PC-9 (cell line): ENCODE data around the gene IL17REL. TPM values are rescaled to one million over a fixed set of nuclear protein-coding genes. Genes with fewer than 3 reads are reported as not detected.

Experiments used
- BruUV-seq: library from RNA; stranded (reverse); fragments of 400-500 nt; replicated peaks from 2 replicates; lab custom pipeline; 2021; lab: Mats Ljungman, UMichigan
- CTCF ChIA-PET: fragments of 300-600 bp; sonication (Branson Sonifier 250); formaldehyde crosslinking; loops from one replicate; lab custom pipeline; 2022; ENCODE audit warnings: antibody characterized with exemption; lab: Charles Lee
- POLR2A ChIA-PET: fragments of 300-600 bp; sonication (Branson Sonifier 250); formaldehyde crosslinking; loops from one replicate; lab custom pipeline; 2022; ENCODE audit warnings: antibody characterized with exemption; ENCODE audit not compliant: unreplicated experiment; lab: Charles Lee
- DNase-seq, 2 experiments: peaks; one replicate each; pipeline versions ENCODE4 v3.0.0 to v3.0.0-alpha.2; 2015 to 2022; ENCODE audit warnings: mixed read lengths in 1 of 2
- H2AFZ ChIP-seq: fragments of 200-600 bp; sonication (generic); 2 replicates; pipeline ENCODE4 v1.8.1; 2017; ENCODE audit warnings: antibody characterized with exemption
- H3F3A ChIP-seq: fragments of 200-600 bp; sonication (generic); 2 replicates; pipeline ENCODE4 v1.8.1; 2017; ENCODE audit warnings: antibody characterized with exemption, mild to moderate bottlenecking, low read depth; ENCODE audit not compliant: insufficient read depth
- H3K27ac ChIP-seq: fragments of 200-600 bp; sonication (generic); 2 replicates; pipeline ENCODE4 v1.6.1; 2016; ENCODE audit warnings: mixed run types
- H3K27me3 ChIP-seq: fragments of 200-600 bp; sonication (generic); 2 replicates; pipeline ENCODE4 v1.6.1; 2016; ENCODE audit warnings: low read depth, mixed run types; ENCODE audit not compliant: insufficient read depth
- H3K36me3 ChIP-seq: fragments of 200-600 bp; sonication (generic); 2 replicates; pipeline ENCODE4 v1.6.1; 2016; ENCODE audit warnings: low read depth, mixed run types
- H3K4me1 ChIP-seq: fragments of 200-600 bp; sonication (generic); replicated peaks from 2 replicates; pipeline ENCODE4 v1.6.1; 2016; ENCODE audit warnings: mixed run types; ENCODE audit not compliant: insufficient read depth
- H3K4me2 ChIP-seq: fragments of 200-600 bp; sonication (generic); 2 replicates; pipeline ENCODE4 v1.6.1; 2017; ENCODE audit warnings: mixed run types
- H3K4me3 ChIP-seq: fragments of 200-600 bp; sonication (generic); 2 replicates; pipeline ENCODE4 v1.6.1; 2016; ENCODE audit warnings: mixed run types
- H3K79me2 ChIP-seq: fragments of 200-600 bp; sonication (generic); 2 replicates; pipeline ENCODE4 v1.6.1; 2017; ENCODE audit warnings: low read depth, mixed run types
- H3K9me2 ChIP-seq: fragments of 200-600 bp; sonication (generic); 2 replicates; pipeline ENCODE4 v1.8.1; 2017; ENCODE audit warnings: mild to moderate bottlenecking; ENCODE audit not compliant: insufficient read depth
- H3K9me3 ChIP-seq: fragments of 200-600 bp; sonication (generic); 2 replicates; pipeline ENCODE4 v1.8.1; 2016; ENCODE audit warnings: low read depth; ENCODE audit not compliant: insufficient read depth
- H4K20me1 ChIP-seq: fragments of 200-600 bp; sonication (generic); 2 replicates; pipeline ENCODE4 v1.8.1; 2017; ENCODE audit not compliant: insufficient read depth
- CTCF ChIP-seq: fragments of 200-600 bp; sonication (generic); conservative IDR thresholded peaks from 2 replicates; pipeline ENCODE4 v1.6.1; 2017; ENCODE audit warnings: mixed run types, antibody characterized with exemption, mild to moderate bottlenecking, moderate library complexity
- EZH2 ChIP-seq: fragments of 200-600 bp; sonication (generic); IDR thresholded peaks from 2 replicates; pipeline ENCODE4 v1.8.0; 2017; ENCODE audit warnings: antibody characterized with exemption, low read depth
- intact Hi-C: fragments of 100-400 bp; cut with micrococcal nuclease; formaldehyde crosslinking; loops from one replicate; pipeline ENCODE4 v1.10.0; 2022; ENCODE audit not compliant: unreplicated experiment
- total RNA-seq: library from RNA; stranded (reverse); gene quantifications from 2 replicates; pipeline ENCODE4 v1.2.3, GENCODE V29; 2021

Gene IL17REL
- total RNA-seq, 1 experiment from 2014 or later = not detected

DNA sequence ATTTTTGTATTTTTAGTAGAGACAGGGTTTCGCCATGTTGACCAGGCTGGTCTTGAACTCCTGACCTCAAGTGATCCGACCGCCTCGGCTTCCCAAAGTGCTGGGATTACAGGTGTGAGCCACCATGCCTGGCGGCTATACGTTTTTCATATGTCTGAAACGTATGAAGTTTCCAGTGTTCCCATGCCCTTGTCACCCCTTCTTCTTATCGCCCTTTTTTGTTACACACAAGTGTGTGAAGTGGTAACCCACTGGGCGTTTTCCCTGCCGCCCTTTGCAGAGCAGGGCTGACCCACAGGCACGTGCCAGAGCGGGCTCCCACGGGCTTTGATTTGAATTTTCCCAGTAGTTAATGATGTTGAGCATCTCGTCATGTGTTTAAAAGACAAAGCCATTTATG, 35.0 kb downstream of the IL17REL start:
- Histone ChIP-seq H3K4me1 (no peaks in the 10 kb centered on the region), H3K79me2 (no peaks in the 10 kb centered on the region), H3K4me2 (no peak overlapping the region), H3F3A (peaks cover 28% of the 10 kb centered on the region), H4K20me1 (no peaks in the 10 kb centered on the region), H3K9me3 (peaks cover 7% of the 10 kb centered on the region; the same call in 1 of the 2 replicates), H3K27ac (no peak overlapping the region), H3K9me2 (no peaks in the 10 kb centered on the region), H3K4me3 (no peak overlapping the region), H2AFZ (no peak overlapping the region), H3K36me3 (no peaks in the 10 kb centered on the region), H3K27me3 (no peaks in the 10 kb centered on the region)
- BruUV-seq = no TSS peak
- ChIA-PET POLR2A (no interaction called here), CTCF (no interaction called here)
- TF ChIP-seq EZH2 (no peak), CTCF (no peak)
- no peak for DNase-seq
- intact Hi-C loops = no loop called here

GRCh38 chr22:49976439-49977175, 36.0 kb downstream of the IL17REL start:
- peaks cover 29% of the 10 kb centered on the region for H3F3A ChIP-seq
- no peak overlapping the region for H3K4me3 ChIP-seq
- no peak for DNase-seq
- CTCF ChIA-PET = interaction anchor here (0.7 kb wide), 2 partner anchors 54 to 670 kb away, joined by 3 to 9 read pairs; no protein-coding TSS in a partner anchor
- no peak overlapping the region for H2AFZ ChIP-seq
- no peaks in the 10 kb centered on the region for H3K79me2 ChIP-seq
- POLR2A ChIA-PET = no interaction called here
- H3K27me3 ChIP-seq = no peaks in the 10 kb centered on the region
- peaks cover 5% of the 10 kb centered on the region; the same call in 1 of the 2 replicates for H3K4me1 ChIP-seq
- H3K36me3 ChIP-seq = no peaks in the 10 kb centered on the region
- no peak overlapping the region for H3K27ac ChIP-seq
- H3K9me2 ChIP-seq = no peaks in the 10 kb centered on the region
- BruUV-seq = TSS peak; percentile 6
- TF ChIP-seq EZH2 (no peak), CTCF (no peak)
- H4K20me1 ChIP-seq = no peaks in the 10 kb centered on the region
- no peak overlapping the region for H3K4me2 ChIP-seq
- intact Hi-C loops = no loop called here
- peaks cover 7% of the 10 kb centered on the region; the same call in 1 of the 2 replicates for H3K9me3 ChIP-seq

DNA sequence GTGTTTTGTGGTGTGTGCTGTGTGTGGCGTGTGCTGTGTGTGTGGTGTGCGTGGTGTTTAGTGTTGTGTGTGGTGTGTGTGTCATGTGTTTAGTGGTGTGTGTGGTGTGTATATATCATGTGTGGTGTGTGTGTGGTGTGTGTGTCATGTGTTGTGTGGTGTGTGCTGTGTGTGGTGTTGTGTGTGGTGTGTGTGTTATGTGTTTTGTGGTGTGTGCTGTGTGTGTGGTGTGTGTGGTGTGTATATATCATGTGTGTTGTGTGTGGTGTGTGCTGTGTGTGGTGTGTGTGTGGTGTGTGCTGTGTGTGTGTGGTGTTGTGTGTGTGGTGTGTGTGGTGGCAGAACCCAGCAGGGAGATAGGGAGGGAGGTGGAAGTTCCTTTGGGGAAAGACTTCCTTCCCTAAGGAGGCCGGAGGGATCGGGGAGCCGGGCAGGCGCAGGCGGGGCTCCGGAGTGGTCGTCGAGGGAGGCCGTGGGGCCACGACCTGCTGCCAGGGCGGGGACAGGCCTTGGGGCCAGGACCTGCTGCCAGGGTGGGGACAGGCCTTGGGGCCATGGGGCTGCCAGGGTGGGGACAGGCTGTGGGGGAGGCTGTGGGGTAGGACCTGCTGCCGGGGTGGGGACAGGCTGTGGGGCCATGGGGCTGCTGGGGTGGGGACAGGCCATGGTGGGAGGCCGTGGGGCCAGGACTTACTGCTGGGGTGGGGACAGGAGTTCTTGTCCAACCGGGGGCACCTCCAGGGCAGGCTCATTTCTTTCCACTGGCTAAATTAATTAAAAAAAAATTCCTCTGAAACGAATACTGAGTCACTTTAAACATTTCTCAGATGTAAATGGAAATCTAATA, 36.8 kb downstream of the IL17REL start:
- no TSS peak for BruUV-seq
- H3K9me2 ChIP-seq = no peaks in the 10 kb centered on the region
- no peak for TF ChIP-seq EZH2
- TF ChIP-seq CTCF = no peak
- peaks cover 6% of the 10 kb centered on the region; the same call in 1 of the 2 replicates for H3K4me1 ChIP-seq
- H3K9me3 ChIP-seq = peaks cover 7% of the 10 kb centered on the region; the same call in 1 of the 2 replicates
- H4K20me1 ChIP-seq = no peaks in the 10 kb centered on the region
- CTCF ChIA-PET = no interaction called here
- no peaks in the 10 kb centered on the region for H3K79me2 ChIP-seq
- H3K36me3 ChIP-seq = no peaks in the 10 kb centered on the region
- no peak overlapping the region for H3K27ac ChIP-seq
- H2AFZ ChIP-seq = no peak overlapping the region
- POLR2A ChIA-PET = no interaction called here
- H3K4me2 ChIP-seq = no peak overlapping the region
- intact Hi-C loops = no loop called here
- DNase-seq = peak in 1 of 2 experiments; percentile 52
- peaks cover 29% of the 10 kb centered on the region for H3F3A ChIP-seq
- H3K27me3 ChIP-seq = no peaks in the 10 kb centered on the region
- H3K4me3 ChIP-seq = no peak overlapping the region
